GM12865 (cell line): ENCODE data around the gene EFCAB8.

Source experiments
- DNase-seq: peaks from one replicate; pipeline ENCODE4 v3.0.0; 2010; ENCODE audit warnings: low read depth
- H3K4me3 ChIP-seq: 2 replicates; pipeline ENCODE4 v1.5.1; 2011; ENCODE audit warnings: mild to moderate bottlenecking, low read depth, low read length, control low read depth
- TF ChIP-seq, protein P1 (sequence below): IDR thresholded peaks from 2 replicates; pipeline ENCODE4 v1.5.1; 2011; ENCODE audit warnings: low read length, control low read depth, low read depth, inconsistent platforms; ENCODE audit not compliant: insufficient read depth; ENCODE audit errors: missing control alignments

EFCAB8 gene

DNA sequence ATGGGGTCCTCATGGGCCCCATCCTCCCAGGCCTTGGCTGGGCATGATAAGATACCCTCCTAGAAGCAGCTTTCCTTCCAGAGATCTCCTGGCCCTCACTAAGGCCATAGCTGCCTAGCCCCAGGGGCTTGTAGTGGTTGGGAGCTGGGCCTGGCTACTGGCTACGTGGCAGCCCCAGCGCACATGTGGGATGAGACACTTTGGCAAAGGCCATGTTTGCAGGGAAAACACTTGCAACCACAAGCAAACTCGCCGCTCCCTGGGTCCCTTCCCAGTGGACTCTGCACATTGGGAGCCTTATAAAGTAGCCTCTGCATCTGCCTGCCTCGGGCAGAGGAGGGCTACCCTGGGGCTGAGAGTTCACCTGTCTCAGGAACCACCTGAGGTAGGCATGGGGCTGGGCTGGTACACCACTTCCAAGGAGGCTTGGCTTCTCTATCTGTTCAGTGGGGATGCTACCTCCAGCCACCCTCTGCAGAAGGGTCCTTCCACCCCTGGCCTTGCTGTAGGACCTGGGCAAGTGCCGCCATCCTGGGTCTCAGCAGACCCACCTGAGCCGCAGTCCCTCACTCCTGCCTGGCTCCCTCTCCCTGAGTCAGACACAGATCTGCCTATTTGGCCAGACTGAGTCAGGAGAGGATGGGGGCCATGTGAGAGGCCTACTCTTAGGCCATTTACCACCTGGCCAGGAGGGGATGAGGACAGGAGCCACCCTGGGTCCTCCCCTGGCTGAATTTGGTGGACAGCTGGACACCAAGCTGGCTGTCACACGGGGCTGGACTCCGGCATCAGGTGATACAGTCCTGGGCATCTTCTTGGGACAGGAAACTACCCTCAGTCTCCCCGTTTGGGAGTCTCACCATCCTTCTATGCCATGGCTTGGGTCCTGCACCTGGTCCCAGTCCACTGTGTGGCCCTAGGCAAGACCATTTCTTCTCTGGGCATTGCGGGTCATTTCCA, 148.9 kb downstream of the EFCAB8 start, which contains the start of gene BPIFB2:
Gene BPIFB2 (plus strand): TSS at position 329 of the 960 bp plus-strand sequence. CDS start 871 bp downstream, outside the sequence.
- no peak for DNase-seq
- TF ChIP-seq, protein P1, sequence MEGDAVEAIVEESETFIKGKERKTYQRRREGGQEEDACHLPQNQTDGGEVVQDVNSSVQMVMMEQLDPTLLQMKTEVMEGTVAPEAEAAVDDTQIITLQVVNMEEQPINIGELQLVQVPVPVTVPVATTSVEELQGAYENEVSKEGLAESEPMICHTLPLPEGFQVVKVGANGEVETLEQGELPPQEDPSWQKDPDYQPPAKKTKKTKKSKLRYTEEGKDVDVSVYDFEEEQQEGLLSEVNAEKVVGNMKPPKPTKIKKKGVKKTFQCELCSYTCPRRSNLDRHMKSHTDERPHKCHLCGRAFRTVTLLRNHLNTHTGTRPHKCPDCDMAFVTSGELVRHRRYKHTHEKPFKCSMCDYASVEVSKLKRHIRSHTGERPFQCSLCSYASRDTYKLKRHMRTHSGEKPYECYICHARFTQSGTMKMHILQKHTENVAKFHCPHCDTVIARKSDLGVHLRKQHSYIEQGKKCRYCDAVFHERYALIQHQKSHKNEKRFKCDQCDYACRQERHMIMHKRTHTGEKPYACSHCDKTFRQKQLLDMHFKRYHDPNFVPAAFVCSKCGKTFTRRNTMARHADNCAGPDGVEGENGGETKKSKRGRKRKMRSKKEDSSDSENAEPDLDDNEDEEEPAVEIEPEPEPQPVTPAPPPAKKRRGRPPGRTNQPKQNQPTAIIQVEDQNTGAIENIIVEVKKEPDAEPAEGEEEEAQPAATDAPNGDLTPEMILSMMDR: no peak
- no peak within 1 kb of the TSS for H3K4me3 ChIP-seq

DNA sequence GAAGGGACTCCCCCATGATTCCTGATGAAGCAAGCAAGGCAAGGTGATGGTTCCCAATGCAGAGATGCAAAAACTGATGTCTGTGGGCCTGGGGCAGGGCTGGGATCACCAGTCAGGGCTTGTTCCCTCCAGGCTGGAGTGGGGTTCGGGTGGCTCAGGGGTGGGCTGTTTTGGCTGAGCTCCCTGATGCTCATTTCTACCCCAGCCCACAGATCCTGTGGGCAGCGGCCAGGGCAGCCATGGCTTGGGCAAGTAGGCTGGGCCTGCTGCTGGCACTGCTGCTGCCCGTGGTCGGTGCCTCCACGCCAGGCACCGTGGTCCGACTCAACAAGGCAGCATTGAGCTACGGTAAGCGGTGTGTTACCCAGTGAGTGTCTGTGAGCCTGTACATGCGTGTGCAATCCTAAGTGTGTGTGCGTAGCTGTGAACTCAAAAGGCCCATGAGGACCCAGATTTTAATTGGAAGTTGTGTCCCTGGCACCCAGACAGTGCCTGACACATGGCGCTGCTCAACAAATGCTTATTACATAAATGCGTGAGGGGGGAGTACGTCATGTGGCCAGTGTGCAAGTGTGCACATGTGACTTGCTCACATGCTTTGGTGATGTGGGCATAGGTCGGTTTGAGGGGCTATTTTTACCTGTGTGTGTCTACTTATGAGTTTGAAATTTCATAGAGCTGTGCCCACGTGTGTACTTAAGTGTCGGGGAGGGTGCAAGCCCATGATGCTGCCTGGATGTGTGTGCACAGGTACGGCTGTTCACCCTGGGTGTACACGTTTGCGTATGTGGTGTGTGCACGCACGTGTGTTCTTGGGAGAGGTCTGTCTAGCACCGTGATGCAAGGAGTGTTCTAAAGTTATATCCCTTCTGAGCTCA, 149.9 kb downstream of the EFCAB8 start:
- H3K4me3 ChIP-seq: no peak overlapping the region
- no peak for DNase-seq
- TF ChIP-seq, protein P1: no peak

DNA sequence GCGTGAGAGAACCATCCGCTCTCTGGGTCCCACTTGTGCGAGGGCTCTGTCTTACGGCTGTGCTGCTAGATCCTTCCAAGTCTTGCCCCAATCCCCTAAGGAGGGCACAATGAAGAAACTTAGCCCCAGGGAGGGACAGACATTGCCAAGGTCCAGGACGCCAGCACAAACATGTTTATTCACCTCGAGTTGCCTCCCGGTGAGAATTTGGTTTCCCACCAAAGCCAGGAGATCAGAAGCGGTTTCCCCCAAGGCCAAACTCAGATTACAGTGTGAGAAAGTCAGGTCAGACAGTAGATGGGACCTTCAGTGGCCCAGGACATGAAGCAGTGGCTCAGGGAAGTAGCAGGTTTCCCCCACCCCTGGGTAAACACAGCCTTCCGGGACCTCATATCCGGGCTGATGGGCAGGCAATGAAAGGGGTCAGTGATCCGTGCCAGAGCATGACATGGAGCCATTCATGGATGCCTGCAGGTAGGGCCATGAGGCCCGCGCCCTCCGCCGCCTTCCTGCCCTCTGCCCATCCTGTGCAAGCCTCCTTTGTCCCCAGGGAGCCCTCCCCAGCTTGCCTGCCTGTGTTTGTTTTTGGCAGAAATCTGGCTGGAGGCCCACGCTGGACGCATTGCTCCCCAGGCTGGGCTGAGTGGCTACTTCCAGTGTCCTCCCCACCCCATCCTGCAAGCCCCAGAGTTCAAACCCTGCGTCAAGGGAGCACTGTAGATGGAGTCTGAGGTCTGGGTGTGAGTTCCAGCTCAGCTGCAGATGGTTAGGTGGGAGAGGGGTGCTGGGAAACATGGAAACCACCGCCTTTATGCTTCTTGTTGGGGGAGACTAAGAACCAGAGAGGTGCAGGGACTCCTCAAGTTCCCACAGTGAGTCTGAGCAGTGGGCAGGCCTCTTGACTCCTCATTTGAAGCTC, 150.8 kb downstream of the EFCAB8 start:
- TF ChIP-seq, protein P1: no peak
- H3K4me3 ChIP-seq: no peak overlapping the region
- no peak for DNase-seq

DNA sequence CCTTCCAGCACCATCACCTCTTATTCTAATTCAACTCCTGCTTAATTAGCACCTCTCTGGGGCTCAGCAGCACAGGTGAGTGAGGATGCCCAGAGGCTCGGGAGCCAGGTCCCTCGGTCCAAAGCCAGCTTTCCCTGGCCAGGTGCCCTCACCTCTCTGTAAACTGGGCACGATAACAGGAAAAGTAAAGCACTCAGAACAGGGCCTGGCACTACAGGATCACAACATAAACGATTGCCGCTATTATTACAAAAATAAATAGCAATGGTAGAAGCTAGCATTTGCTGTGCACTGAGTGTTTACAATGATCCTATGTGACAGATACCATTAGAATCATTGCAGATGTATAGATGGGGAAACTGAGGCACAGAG, 151.4 kb downstream of the EFCAB8 start:
- H3K4me3 ChIP-seq: no peak overlapping the region

DNA sequence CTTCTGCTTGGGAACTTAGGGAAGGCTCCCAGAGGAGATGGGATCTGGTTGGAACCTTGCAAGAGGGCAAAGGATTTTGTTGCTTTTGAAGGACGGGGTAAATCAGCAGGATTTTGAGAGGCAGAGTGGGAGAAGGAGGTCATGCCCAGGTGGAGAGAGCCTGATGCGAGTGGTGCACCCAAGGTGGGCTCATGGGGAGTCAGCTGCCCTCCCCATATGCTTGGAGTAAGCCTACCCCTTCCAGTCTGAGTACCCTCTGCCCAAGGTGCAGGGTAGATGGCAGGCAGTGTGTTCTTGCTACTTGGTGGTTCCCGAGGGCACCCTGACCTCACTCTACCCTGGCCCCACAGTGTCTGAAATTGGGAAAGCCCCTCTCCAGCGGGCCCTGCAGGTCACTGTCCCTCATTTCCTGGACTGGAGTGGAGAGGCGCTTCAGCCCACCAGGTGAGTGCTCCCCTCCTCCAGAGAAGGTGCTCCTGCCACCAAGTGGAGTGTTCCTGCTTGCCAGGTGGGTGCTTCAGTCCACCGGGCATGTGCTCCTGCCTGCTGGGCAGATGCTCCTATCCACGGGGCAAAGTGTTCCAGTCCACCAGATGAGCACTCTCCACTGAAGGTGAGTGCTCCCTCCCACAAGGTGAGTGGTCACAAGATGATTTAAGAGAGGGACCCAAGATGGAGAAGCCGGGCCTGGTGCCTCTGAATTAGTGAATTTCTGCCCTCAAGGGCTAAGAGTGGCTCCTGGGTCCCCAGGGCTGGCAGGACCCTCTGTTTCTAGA, 152.1 kb downstream of the EFCAB8 start:
- H3K4me3 ChIP-seq: no peak overlapping the region
- TF ChIP-seq, protein P1: no peak
- DNase-seq: no peak

More for the DNA sequence above, 151.4 kb downstream of the EFCAB8 start:
- TF ChIP-seq, protein P1: no peak
- no peak for DNase-seq
